GM23338 (cell line): ENCODE data around the gene COPS2. TPM values are rescaled to one million over a fixed set of nuclear protein-coding genes. Genes with fewer than 3 reads are reported as not detected.

Experiments used
- ATAC-seq: fragments of 200-7000 bp; cut with Tn5 transposase; 3 replicates; pipeline ENCODE4 v1.9.1; 2020
- DNase-seq: peaks from one replicate; pipeline ENCODE4 v3.0.0-alpha.2; 2015; ENCODE audit warnings: low spot score
- H2AFZ ChIP-seq: fragments of 200-600 bp; sonication (generic); 2 replicates; pipeline ENCODE4 v1.8.0; 2016; ENCODE audit warnings: antibody characterized with exemption, mild to moderate bottlenecking, moderate library complexity
- H3F3A ChIP-seq: fragments of 200-600 bp; sonication (generic); replicated peaks from 2 replicates; pipeline ENCODE4 v1.8.0; 2017; ENCODE audit warnings: antibody characterized with exemption, mixed run types, low read depth
- H3K27ac ChIP-seq: fragments of 200-600 bp; sonication (generic); 2 replicates; pipeline ENCODE4 v1.6.1; 2016; ENCODE audit warnings: low read depth
- H3K27me3 ChIP-seq: fragments of 200-600 bp; sonication (generic); 2 replicates; pipeline ENCODE4 v1.8.0; 2016; ENCODE audit warnings: mild to moderate bottlenecking, mixed run types, moderate library complexity; ENCODE audit not compliant: insufficient read depth
- H3K36me3 ChIP-seq: fragments of 200-600 bp; sonication (generic); 2 replicates; pipeline ENCODE4 v1.8.0; 2016; ENCODE audit warnings: mild to moderate bottlenecking; ENCODE audit not compliant: insufficient read depth
- H3K4me1 ChIP-seq: fragments of 200-600 bp; sonication (generic); 2 replicates; pipeline ENCODE4 v1.8.0; 2016; ENCODE audit warnings: mild to moderate bottlenecking, moderate library complexity; ENCODE audit not compliant: insufficient read depth
- H3K4me2 ChIP-seq: fragments of 200-600 bp; sonication (generic); 2 replicates; pipeline ENCODE4 v1.7.1; 2017; ENCODE audit warnings: mixed run types
- H3K4me3 ChIP-seq: fragments of 200-600 bp; sonication (generic); 2 replicates; pipeline ENCODE4 v1.6.1; 2016; ENCODE audit warnings: mixed run types
- H3K79me2 ChIP-seq: fragments of 200-600 bp; sonication (generic); replicated peaks from 2 replicates; pipeline ENCODE4 v1.8.0; 2017; ENCODE audit warnings: mild to moderate bottlenecking; ENCODE audit not compliant: insufficient read depth
- H3K9me2 ChIP-seq: fragments of 200-600 bp; sonication (generic); 2 replicates; pipeline ENCODE4 v1.8.0; 2017; ENCODE audit not compliant: insufficient read depth
- H4K20me1 ChIP-seq: fragments of 200-600 bp; sonication (generic); replicated peaks from 2 replicates; pipeline ENCODE4 v1.8.0; 2017; ENCODE audit warnings: mild to moderate bottlenecking; ENCODE audit not compliant: insufficient read depth
- H3K27ac Mint-ChIP-seq: 2 replicates; pipeline ENCODE4 v1.8.0; 2020; ENCODE audit warnings: inconsistent platforms, mild to moderate bottlenecking, moderate library complexity, mixed read lengths
- H3K27me3 Mint-ChIP-seq: 3 replicates; pipeline ENCODE4 v1.8.0; 2022; ENCODE audit warnings: low read depth, mild to moderate bottlenecking, moderate library complexity, mixed read lengths, inconsistent platforms; ENCODE audit not compliant: insufficient read depth, poor library complexity
- H3K36me3 Mint-ChIP-seq: 3 replicates; pipeline ENCODE4 v1.8.0; 2021; ENCODE audit warnings: low read depth, mild to moderate bottlenecking, inconsistent platforms, moderate library complexity, mixed read lengths
- H3K4me1 Mint-ChIP-seq: 3 replicates; pipeline ENCODE4 v1.8.0; 2020; ENCODE audit warnings: mild to moderate bottlenecking, inconsistent platforms, mixed read lengths
- H3K4me3 Mint-ChIP-seq: 3 replicates; pipeline ENCODE4 v1.8.0; 2021; ENCODE audit warnings: moderate library complexity, mild to moderate bottlenecking, inconsistent platforms, mixed read lengths
- H3K9me3 Mint-ChIP-seq: 3 replicates; pipeline ENCODE4 v1.8.0; 2020; ENCODE audit warnings: moderate library complexity, mild to moderate bottlenecking, inconsistent platforms, mixed read lengths
- CREB1 ChIP-seq: fragments of 250-450 bp; sonication (Bioruptor Pico); IDR thresholded peaks from 2 replicates; pipeline ENCODE4 v1.5.0; 2020; ENCODE audit warnings: low read depth, mild to moderate bottlenecking, moderate library complexity
- CTCF ChIP-seq, 2 experiments: fragments of 200-600 bp in 1 of 2; sonication (generic) in 1 of 2; conservative IDR thresholded peaks; 2 replicates each; pipeline versions ENCODE4 v1.5.1 to v1.6.1; 2016 to 2017; ENCODE audit warnings: antibody characterized with exemption in 2 of 2, low read depth in 2 of 2, mild to moderate bottlenecking in 2 of 2, moderate library complexity in 1 of 2
- ETS1 ChIP-seq: IDR thresholded peaks from 2 replicates; pipeline ENCODE4 v1.6.1; 2016; ENCODE audit warnings: antibody characterized with exemption
- EZH2 ChIP-seq: fragments of 200-600 bp; sonication (generic); IDR thresholded peaks from one replicate; pipeline ENCODE4 v1.8.0; 2017; ENCODE audit warnings: antibody characterized with exemption, mild to moderate bottlenecking, low read depth; ENCODE audit not compliant: unreplicated experiment
- EZH2phosphoT487 ChIP-seq: fragments of 200-600 bp; sonication (generic); IDR thresholded peaks from one replicate; pipeline ENCODE4 v1.8.1; 2018; ENCODE audit warnings: antibody characterized with exemption; ENCODE audit not compliant: unreplicated experiment
- JUNB ChIP-seq: IDR thresholded peaks from one replicate; pipeline ENCODE4 v1.6.1; 2016; ENCODE audit warnings: antibody characterized with exemption; ENCODE audit not compliant: unreplicated experiment
- NANOG ChIP-seq: IDR thresholded peaks from 2 replicates; pipeline ENCODE4 v1.6.1; 2016; ENCODE audit warnings: antibody characterized with exemption, borderline replicate concordance
- POLR2AphosphoS5 ChIP-seq: IDR thresholded peaks from 2 replicates; pipeline ENCODE4 v1.6.1; 2016; ENCODE audit warnings: antibody characterized with exemption, low read depth
- REST ChIP-seq: IDR thresholded peaks from one replicate; pipeline ENCODE4 v1.6.1; 2018; ENCODE audit warnings: antibody characterized with exemption; ENCODE audit not compliant: unreplicated experiment
- STAT1 ChIP-seq: IDR thresholded peaks from one replicate; pipeline ENCODE4 v1.6.1; 2016; ENCODE audit warnings: antibody characterized with exemption; ENCODE audit not compliant: unreplicated experiment
- ZNF114 ChIP-seq: fragments of 250-450 bp; sonication (Bioruptor Pico); IDR thresholded peaks from 2 replicates; pipeline ENCODE4 v1.5.0; 2020; ENCODE audit warnings: mild to moderate bottlenecking, moderate library complexity
- ZNF331 ChIP-seq: fragments of 250-450 bp; sonication (Bioruptor Pico); IDR thresholded peaks from 2 replicates; pipeline ENCODE4 v1.5.0; 2020; ENCODE audit warnings: low read depth, mild to moderate bottlenecking, moderate library complexity
- polyA plus RNA-seq: library from polyadenylated mRNA; unstranded; fragments of >200 nt; fragmentation: Nextera tagmentation; extraction: Ambion mirVana; gene quantifications from 2 replicates; pipeline ENCODE4 v1.2.1, GENCODE V29; 2016
- total RNA-seq: library from RNA; depleted of rRNA; stranded (reverse); fragments of >200 nt; shearing (Covaris generic); gene quantifications from 2 replicates; pipeline ENCODE4 v1.2.3, GENCODE V29; 2014

The COPS2 gene
- total and polyA plus RNA-seq, 2 experiments from 2014 or later: 38.7 to 67.3 TPM

GRCh38 chr15:49134683-49135341, 20.6 kb downstream of the COPS2 start:
- TF ChIP-seq ZNF331 (CRISPR knock-in tag) (no peak), CREB1 (CRISPR knock-in tag) (no peak), EZH2 (no peak), POLR2AphosphoS5 (no peak), NANOG (no peak), STAT1 (no peak), ZNF114 (CRISPR knock-in tag) (no peak), JUNB (no peak), EZH2phosphoT487 (no peak), REST (no peak), CTCF (conservative IDR thresholded peaks at IDR 0.05; ENCODE audit: low read depth in 2 of 2) (no peak), ETS1 (no peak)
- Mint-ChIP-seq H3K36me3 (peaks cover 50% of the 10 kb centered on the region), H3K9me3 (no peaks in the 10 kb centered on the region), H3K27me3 (no peaks in the 10 kb centered on the region), H3K4me1 (no peaks in the 10 kb centered on the region), H3K27ac (no peak overlapping the region), H3K4me3 (no peak overlapping the region)
- H3K79me2 ChIP-seq: peaks cover 6% of the 10 kb centered on the region; the same call in 1 of the 2 replicates
- DNase-seq (no peak), ATAC-seq (no peak)
- H3K27ac ChIP-seq: no peak overlapping the region
- peaks cover 12% of the 10 kb centered on the region for H4K20me1 ChIP-seq
- H3K9me2 ChIP-seq: no peaks in the 10 kb centered on the region
- H3K4me3 ChIP-seq: no peak overlapping the region
- H3F3A ChIP-seq: no peaks in the 10 kb centered on the region
- no peak overlapping the region for H3K4me2 ChIP-seq
- H3K4me1 ChIP-seq: no peaks in the 10 kb centered on the region
- peaks cover 63% of the 10 kb centered on the region for H3K36me3 ChIP-seq
- no peak overlapping the region for H2AFZ ChIP-seq
- H3K27me3 ChIP-seq: no peaks in the 10 kb centered on the region
